GM18870 (cell line): ENCODE results near the gene TTLL8.

Experiments
- ATAC-seq: cut with Tn5 transposase; IDR thresholded peaks from one replicate; pipeline ENCODE4 v1.9.1; 2021; ENCODE audit warnings: moderate library complexity; ENCODE audit not compliant: unreplicated experiment

Gene TTLL8

GRCh38 chr22:49969751-49970527 is 88.2 kb downstream of the TTLL8 start:
- no peak for ATAC-seq

- ATAC-seq: no peak
Observed at GRCh38 chr22:49968831-49969661, 89.1 kb downstream of the TTLL8 start.
